Nephron (organoid): Measurements from ENCODE around the gene ST3GAL3.

Experiments
- H3K27ac Mint-ChIP-seq, 3 experiments: 2 replicates each; pipeline ENCODE4 v1.8.0; 2020; ENCODE audit warnings: mixed read lengths in 3 of 3, mild to moderate bottlenecking in 2 of 3, moderate library complexity in 1 of 3
- H3K27me3 Mint-ChIP-seq: 2 replicates; pipeline ENCODE4 v1.8.0; 2021; ENCODE audit warnings: low read depth, mild to moderate bottlenecking, moderate library complexity, mixed read lengths
- H3K36me3 Mint-ChIP-seq: 2 replicates; pipeline ENCODE4 v1.8.0; 2020; ENCODE audit warnings: low read depth, mixed read lengths
- H3K4me1 Mint-ChIP-seq: 2 replicates; pipeline ENCODE4 v1.8.0; 2020; ENCODE audit warnings: mixed read lengths
- H3K4me3 Mint-ChIP-seq, 3 experiments: 2 replicates each; pipeline ENCODE4 v1.8.0; 2020; ENCODE audit warnings: mild to moderate bottlenecking in 3 of 3, mixed read lengths in 3 of 3, moderate library complexity in 2 of 3
- H3K9me3 Mint-ChIP-seq: 2 replicates; pipeline ENCODE4 v1.8.0; 2020; ENCODE audit warnings: mixed read lengths
- TF ChIP-seq, protein P1 (sequence below), 3 experiments: fragments of 200-600 bp; sonication (generic); IDR thresholded peaks; one replicate each; pipeline ENCODE4 v1.5.0; 2021; ENCODE audit warnings: antibody characterized with exemption in 3 of 3; ENCODE audit not compliant: unreplicated experiment in 3 of 3

ST3GAL3 gene

GRCh38 chr1:43898981-43899380 lies 191.6 kb downstream of the ST3GAL3 start:
- TF ChIP-seq, protein P1, sequence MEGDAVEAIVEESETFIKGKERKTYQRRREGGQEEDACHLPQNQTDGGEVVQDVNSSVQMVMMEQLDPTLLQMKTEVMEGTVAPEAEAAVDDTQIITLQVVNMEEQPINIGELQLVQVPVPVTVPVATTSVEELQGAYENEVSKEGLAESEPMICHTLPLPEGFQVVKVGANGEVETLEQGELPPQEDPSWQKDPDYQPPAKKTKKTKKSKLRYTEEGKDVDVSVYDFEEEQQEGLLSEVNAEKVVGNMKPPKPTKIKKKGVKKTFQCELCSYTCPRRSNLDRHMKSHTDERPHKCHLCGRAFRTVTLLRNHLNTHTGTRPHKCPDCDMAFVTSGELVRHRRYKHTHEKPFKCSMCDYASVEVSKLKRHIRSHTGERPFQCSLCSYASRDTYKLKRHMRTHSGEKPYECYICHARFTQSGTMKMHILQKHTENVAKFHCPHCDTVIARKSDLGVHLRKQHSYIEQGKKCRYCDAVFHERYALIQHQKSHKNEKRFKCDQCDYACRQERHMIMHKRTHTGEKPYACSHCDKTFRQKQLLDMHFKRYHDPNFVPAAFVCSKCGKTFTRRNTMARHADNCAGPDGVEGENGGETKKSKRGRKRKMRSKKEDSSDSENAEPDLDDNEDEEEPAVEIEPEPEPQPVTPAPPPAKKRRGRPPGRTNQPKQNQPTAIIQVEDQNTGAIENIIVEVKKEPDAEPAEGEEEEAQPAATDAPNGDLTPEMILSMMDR (IDR thresholded peaks at IDR 0.05; ENCODE audit: unreplicated experiment in 3 of 3), result no peak
- H3K9me3 Mint-ChIP-seq, result no peaks in the 10 kb centered on the region
- H3K27me3 Mint-ChIP-seq, result no peaks in the 10 kb centered on the region
- H3K27ac Mint-ChIP-seq, result no peak overlapping the region
- peaks cover 19% of the 10 kb centered on the region for H3K4me1 Mint-ChIP-seq
- H3K4me3 Mint-ChIP-seq, result no peak overlapping the region
- H3K36me3 Mint-ChIP-seq, result peaks cover 32% of the 10 kb centered on the region

- H3K27ac Mint-ChIP-seq, result no peak overlapping the region
- peaks cover 5% of the 10 kb centered on the region for H3K27me3 Mint-ChIP-seq
- no peak overlapping the region for H3K4me3 Mint-ChIP-seq
- no peaks in the 10 kb centered on the region for H3K9me3 Mint-ChIP-seq
- TF ChIP-seq, protein P1 (IDR thresholded peaks at IDR 0.05; ENCODE audit: unreplicated experiment in 3 of 3), result no peak
- peaks cover 5% of the 10 kb centered on the region for H3K4me1 Mint-ChIP-seq
- H3K36me3 Mint-ChIP-seq, result peaks cover 23% of the 10 kb centered on the region
Measured at GRCh38 chr1:43900386-43900785, 193.1 kb downstream of the ST3GAL3 start.

GRCh38 chr1:43901196-43901961 lies 194.0 kb downstream of the ST3GAL3 start:
- TF ChIP-seq, protein P1 (IDR thresholded peaks at IDR 0.05; ENCODE audit: unreplicated experiment in 3 of 3), result no peak
- Mint-ChIP-seq H3K27me3 (peaks cover 5% of the 10 kb centered on the region), H3K36me3 (peaks cover 19% of the 10 kb centered on the region)

GRCh38 chr1:43902058-43902831 lies 194.9 kb downstream of the ST3GAL3 start:
- no peak overlapping the region for H3K4me3 Mint-ChIP-seq
- peaks cover 15% of the 10 kb centered on the region for H3K36me3 Mint-ChIP-seq
- H3K9me3 Mint-ChIP-seq, result no peaks in the 10 kb centered on the region
- peaks cover 5% of the 10 kb centered on the region for H3K27me3 Mint-ChIP-seq
- TF ChIP-seq, protein P1 (IDR thresholded peaks at IDR 0.05; ENCODE audit: unreplicated experiment in 3 of 3), result no peak
- no peak overlapping the region for H3K27ac Mint-ChIP-seq
- H3K4me1 Mint-ChIP-seq, result peaks cover 4% of the 10 kb centered on the region

More at GRCh38 chr1:43901196-43901961, 194.0 kb downstream of the ST3GAL3 start:
- Mint-ChIP-seq H3K4me3 (no peak overlapping the region), H3K4me1 (peaks cover 4% of the 10 kb centered on the region), H3K27ac (no peak overlapping the region), H3K9me3 (no peaks in the 10 kb centered on the region)

DNA sequence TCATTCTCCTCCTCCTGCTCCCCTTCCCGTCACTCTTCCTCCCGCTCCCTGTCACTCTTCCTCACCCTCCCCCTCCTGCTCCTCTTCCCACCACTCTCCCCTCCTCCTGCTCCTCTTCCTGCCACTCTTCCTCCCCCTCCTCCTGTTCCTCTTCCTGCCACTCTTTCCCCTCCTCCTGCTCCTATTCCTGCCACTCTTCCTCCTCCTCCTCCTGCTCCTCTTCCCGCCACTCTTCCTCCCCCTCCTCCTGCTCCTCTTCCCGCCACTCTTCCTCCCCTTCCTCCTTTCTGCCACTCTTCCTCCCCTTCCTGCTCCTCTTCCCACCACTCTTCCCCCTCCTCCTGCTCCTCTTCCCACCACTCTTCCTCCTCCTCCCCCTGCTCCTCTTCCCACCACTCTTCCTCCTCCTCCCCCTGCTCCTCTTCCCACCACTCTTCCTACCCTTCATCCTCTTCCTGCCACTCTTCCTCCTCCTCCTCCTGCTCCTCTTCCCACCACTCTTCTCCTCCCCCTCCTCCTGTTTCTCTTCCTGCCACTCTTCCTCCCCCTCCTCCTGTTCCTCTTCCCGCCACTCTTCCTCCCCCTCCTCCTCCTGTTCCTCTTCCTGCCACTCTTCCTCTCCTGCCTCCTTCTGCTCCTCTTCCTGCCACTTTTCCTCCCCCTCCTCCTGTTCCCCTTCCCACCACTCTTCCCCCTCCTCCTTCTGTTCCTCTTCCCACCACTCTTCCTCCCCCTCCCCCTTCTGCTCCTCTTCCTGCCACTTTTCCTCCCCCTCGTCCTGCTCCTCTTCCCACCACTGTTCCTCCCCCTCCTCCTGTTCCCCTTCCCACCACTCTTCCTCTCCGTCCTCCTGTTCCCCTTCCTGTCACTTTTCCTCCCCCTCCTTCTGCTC lies 197.6 kb downstream of the ST3GAL3 start:
- H3K27ac Mint-ChIP-seq, result no peak overlapping the region
- peaks cover 11% of the 10 kb centered on the region for H3K36me3 Mint-ChIP-seq
- H3K4me1 Mint-ChIP-seq, result peaks cover 4% of the 10 kb centered on the region
- no peak overlapping the region for H3K4me3 Mint-ChIP-seq
- peaks cover 5% of the 10 kb centered on the region for H3K27me3 Mint-ChIP-seq
- TF ChIP-seq, protein P1 (IDR thresholded peaks at IDR 0.05; ENCODE audit: unreplicated experiment in 3 of 3), result no peak
- H3K9me3 Mint-ChIP-seq, result no peaks in the 10 kb centered on the region
